NCI-H2107 treated with DMSO at 0.1 percent for 48 hours (cell line): ENCODE results near the gene TFR2.

Source experiments
- DNase-seq: peaks from one replicate; lab custom pipeline; 2025; ENCODE audit not compliant: unreplicated experiment; lab: John Stamatoyannopoulos, UW

Gene TFR2

DNA sequence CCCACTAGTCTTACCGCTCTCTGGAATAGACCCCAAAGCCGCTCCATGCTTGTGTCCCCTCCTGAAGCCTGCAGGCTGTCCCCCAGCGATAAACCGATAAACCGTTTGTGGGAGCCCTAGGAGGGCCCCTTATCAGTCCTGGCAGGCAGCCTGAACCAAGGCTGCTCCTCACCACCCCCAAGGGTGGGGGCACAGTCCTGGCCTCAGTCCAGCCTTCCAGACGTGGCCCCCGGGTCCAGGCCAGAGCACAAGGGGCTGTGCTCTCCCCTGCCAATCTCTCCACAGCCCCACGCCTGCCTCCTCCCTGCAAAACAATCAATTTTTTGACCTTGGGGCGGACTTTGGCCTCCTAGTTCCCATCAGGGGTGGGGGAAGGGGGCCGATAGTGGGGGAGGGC, at the start of gene TFR2:
TSS of gene TFR2 (minus strand) at position 90 of the 397 bp plus-strand sequence. CDS start at position 47, 43 bp downstream.
- no peak for DNase-seq

DNA sequence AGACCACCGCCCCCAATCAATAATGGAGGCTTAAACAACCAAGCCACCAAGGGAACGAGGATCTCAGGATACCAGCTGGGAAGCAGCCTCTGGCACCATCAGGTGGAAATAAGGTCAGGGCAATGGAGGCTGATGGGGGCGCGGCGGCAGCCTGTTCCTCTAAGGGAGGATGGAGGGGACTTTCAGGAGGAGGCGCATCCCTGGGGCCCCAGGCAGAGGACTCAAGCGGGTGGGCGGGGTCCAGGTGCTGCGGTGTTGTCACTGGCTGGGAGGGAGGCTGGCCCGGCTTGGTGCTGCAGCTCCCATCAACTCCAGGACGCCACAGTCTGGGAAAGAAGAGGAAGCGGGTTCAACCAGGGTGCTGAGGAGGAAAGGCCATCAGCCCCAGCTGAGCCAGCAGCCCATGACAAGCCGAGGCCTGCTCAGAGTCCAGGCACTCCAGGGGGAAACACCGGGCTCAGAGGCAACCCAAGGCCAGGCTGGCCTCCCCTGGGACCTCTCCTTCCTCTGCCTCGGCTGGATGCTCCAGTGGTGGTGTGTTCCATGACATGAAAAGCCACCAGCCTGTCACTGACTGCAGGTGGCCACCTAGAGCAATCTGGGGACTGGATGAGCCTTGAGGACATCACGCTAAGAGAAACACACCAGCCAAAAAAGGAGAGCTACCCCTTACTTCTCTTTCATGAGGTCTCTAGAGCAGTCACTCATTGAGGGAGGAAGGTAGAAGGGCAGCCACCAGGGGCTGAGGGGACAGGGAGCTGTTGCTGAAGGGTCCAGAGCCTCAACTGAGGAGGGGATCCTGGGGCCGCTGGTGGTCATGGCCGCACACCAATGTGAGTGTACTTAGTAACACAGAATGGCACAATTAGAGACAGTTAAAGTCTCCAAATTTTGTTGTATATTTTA, 48.1 kb upstream of the TFR2 start:
- no peak for DNase-seq

DNA sequence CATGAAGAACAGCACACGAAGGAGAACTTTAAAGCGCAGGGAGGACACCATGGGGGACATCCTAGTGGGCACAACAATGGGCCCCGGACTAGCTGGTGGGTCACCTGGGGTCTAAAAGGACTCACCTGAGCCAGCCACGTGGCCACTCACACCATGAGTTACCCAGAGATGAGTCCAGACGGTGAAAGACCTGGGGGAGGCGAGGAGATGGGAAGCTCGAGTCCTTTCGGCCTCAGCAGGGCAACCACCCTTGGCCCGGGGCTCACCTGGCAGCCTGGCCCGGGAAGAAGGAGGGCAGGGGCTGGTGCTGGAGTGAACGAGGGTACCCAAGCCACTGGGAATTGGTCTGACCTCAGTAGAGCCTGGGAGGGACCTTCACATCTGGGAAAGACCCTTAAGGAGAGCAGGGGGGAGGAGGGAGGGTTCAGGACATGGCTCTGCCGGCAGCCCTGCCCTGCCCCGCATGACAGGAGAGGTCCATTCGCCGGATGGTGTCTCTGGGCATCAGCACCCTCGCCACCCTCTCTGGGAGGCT, 47.0 kb upstream of the TFR2 start:
- no peak for DNase-seq

DNA sequence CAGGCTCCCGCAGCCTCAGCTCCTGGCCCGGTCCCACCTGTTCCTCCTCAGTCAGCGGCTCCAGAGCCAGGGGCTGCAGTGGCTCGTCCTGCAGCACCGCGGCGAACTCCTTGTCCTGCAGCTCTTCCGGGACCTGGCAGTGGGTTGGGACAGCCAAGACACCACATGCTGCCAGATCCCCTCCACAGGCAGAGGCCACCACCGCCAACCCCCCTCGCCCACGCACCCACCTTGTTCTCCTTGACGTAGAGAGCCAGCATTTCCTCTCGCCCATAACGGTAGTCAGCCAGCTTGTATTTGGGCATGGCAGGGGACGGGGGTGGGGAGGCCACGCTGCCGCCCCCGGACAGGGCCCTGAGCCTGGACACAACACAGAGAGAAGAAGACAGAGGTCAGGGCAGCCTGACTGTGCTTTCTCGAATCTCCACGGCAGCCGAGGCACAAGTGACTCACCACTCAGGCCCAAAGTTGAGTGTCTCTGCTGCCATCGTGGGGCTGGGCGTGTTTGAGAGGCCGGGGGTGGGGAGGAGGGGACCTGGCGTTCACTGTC, 46.5 kb upstream of the TFR2 start:
- no peak for DNase-seq

DNA sequence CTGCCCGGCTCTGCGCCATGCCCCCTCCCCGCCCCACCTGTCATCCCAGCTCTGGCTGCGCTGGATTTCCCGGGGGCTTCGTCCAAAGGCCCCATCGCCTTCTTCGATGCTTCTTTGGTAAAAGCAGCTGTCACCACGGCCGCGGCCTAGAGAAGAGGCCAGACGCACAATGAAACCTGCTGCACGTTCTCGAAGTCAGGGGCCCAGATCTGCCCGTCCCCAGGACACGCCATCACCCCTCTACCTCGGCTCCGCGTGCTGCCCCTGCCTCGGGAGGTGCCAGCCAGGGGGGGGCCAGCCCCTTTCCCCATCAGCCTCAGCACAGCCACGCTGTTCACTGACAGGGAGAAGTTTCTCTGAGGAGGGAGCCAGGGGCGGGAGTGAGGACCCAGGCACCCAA, 45.9 kb upstream of the TFR2 start:
- no peak for DNase-seq

DNA sequence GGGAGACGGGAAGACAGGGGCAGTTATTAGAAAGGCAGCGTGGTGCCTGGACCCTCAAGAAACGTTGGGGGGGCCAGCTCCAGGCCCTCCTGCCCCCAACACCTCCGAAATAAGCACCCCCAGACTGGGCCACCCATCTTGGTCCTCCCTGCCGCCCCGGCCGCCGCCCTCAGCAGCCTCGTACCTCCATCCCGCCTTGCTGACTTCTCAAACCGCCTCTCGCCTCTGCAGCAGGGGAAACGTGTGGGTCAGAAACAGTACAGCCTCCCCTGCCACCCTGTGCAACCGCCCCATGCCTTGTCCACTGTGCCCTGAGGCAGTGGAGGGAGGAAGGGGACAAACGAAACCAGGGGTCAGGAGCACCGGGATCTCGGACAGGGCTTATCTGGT, 45.5 kb upstream of the TFR2 start:
- no peak for DNase-seq

DNA sequence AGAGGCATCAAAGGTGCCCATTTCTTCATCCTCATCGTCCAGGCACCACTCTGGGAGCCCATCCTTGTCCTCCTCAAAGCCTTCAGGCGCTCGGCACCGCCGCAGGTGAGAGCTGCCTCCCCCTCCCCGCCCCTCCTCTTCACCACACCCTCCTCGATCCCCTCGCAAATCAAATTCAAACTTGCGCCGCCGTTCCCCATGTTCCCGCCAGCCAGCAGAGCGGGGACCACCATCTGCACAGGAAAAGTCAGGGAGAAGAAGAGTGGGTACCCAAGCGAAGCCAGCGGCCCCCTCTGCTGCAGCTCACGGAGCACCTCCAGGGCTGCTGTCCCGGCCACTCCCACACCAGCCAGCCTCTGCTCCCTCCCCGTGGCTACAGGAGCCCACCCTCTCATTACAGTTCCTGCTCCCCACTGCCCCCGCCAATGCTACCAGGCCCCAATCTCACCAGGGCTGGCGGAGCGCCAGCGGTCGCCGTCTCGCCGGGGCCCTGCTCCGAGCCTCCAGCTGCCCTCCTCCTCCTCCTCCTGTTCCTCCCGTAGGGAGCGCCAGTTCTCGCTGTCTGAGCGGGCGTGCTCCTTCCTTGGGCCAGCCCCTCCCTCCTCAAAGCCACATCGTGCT, 45.0 kb upstream of the TFR2 start:
- no peak for DNase-seq

DNA sequence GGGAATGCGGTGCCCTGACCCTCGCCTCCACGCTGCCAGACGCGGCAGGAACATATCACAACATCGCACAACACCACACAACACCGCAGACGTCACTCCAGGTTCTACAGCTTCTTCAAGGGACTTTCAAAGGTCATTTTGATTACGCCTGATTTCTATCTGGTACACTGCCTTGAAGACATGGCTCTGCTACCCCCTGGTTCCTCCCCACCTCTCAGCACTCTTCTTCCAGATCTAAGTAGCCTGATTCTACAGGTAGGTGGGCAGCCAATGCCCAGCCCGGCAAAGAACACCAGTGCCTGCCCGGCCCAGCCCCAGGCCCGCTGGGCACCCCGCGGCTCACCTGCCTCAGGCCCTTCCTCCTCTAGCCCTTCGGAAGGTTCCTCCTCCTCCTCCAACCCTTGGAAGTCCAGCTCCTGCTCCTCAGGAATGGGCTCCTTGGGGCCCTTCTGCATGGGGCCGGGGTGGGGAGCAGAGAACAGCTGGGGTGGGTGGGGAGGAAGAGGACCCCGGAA, 44.3 kb upstream of the TFR2 start:
- DNase-seq = no peak

DNA sequence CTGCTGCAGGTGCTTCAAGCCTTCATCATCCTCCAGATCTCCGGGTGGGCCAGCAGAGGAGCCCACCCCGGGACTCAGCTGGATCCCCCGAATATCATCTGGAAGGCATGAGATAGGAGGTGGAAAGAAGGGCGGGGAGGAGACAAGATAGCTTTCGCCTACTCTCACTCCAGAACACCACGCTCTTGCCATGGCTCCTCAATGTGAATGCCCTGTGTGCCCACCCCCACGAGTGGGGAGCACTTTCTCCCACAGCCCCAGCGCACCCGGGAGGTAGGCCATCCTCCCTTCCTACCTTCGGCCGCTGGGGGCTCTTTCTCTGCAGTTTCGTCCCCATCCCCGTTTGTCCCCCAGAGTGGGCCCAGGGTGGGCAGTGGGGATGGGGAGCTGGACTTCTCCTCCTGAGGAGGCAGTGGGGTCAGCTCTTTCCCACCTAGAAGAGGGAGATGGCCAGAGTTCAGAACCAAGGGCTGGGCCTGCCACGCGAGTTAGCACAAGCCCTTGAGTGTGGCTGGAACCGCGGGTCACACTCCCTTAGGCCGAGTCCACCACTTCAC, 43.8 kb upstream of the TFR2 start:
- DNase-seq = no peak

DNA sequence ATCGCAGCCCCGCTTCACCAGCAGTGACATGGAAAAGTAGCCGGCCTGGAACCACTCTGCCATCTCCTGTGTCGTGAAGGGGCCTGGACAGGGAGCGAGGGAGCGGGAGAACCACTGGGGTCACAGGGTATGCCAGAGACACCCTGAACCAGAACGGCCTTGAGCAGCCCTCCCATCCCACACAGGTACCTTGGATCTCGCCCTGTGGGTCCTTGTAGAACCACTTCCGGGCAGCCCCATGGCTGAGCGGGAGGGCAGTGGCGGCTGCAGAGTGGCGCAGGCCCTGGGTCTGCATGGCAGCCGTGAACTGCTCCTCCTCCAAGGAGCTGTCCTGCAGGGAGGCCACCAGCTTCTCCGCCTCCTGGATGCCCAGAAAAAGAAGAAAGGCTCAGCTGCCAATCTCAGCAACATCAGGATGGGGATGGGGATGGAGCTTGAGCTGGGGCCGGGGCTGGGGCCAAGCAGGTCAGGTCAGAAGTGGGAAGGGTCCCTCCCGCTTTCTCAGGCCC, 43.2 kb upstream of the TFR2 start:
- DNase-seq = no peak

DNA sequence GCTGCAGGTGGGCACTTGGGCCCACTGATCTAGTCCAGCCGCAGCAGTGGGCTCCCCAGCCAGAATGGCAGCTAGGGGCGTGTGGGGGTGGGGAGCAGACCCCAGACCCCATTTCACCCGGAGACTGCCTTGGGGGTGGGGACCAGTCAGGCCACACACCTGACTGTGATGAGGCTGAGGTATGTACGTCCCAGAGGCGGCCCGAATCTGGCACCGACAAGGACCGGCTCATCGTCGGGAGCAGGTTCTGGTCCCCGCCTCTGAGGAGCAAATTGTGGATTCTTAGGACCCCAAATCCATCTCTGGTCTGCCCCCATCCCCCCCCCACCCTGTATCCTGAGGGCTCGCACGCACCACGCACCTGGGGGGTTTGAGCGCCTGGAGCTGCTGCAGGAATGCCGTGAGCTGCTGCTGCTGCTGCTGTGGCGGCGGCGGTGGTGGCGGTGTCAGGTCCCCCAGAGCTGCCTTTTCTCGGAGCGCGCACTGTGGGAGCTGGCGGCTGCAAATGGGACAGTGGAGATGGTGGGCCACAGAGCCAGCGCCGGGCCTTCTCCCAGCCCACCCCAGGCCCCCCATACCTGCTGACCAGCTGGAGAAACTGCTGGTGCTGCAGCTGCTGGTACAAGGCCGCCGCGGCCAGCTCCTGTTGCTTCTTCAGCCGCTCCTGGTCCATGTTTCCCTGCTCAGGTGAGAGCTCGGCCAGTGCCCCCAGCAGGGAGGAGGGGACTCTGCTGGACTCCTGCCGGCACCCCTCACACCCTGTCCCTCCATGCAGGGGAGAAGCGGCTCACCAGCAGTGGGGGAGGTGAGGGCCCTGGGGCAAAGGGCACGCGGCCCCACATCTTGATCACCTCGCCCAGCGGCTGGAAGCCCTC, 42.5 kb upstream of the TFR2 start:
- no peak for DNase-seq

DNA sequence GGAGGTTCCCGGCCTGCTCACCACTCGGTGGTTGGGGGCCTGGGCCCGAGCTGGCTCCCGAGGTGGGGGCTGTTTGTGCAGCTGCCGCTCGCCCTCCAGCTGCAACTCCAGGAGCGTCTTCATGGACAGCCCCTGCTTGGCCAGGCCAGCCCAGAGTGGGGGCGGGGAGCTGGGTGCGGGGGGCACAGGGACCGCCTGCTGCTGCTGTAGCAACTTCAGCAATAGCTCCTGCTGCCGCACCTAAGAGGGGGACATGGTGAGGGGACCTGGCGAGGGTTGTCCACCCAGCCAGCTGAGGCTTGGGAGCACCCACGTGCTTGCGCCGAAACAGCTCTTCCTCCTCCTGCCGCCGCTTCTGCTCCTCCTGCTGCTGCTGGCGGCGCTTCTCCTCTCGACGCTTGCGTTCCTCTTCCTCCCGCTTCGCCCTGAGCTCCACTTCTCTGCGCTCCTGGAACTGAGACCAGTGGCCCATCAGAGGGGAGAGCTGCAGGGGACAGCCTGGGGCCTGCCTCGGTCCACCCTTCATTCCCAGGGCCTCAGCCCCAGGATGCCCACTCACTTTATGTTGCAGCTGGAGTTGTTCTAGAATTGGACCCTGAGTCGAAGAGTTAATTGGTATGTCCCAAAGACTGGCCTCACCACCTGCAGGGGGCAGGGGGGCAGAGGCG, 41.8 kb upstream of the TFR2 start:
- no peak for DNase-seq

DNA sequence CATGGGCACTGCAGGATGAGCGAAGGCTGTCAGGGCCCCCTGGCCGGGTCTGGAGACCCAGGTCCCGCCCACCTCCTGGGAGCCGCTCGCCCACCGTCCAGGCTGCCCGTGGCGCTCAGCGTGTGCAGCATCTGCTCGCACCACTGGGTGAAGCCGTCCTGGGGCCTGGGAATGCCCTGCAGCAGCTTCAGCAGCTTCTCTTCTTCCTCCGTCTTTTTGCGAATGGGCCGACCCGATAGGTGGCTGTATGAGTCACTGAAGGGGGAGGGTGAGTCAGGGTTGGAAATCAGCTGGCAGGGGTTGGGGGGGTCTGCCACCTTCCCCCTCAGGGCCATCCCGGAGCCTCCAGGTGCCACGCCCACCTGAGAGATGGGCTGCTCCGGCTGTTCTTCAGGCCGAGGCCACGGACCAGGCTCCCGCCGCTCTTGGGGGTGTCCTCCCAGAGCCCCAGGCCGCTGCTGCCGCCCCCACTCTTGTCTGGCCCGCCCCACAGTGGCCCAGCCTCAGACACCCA, 40.9 kb upstream of the TFR2 start:
- no peak for DNase-seq

DNA sequence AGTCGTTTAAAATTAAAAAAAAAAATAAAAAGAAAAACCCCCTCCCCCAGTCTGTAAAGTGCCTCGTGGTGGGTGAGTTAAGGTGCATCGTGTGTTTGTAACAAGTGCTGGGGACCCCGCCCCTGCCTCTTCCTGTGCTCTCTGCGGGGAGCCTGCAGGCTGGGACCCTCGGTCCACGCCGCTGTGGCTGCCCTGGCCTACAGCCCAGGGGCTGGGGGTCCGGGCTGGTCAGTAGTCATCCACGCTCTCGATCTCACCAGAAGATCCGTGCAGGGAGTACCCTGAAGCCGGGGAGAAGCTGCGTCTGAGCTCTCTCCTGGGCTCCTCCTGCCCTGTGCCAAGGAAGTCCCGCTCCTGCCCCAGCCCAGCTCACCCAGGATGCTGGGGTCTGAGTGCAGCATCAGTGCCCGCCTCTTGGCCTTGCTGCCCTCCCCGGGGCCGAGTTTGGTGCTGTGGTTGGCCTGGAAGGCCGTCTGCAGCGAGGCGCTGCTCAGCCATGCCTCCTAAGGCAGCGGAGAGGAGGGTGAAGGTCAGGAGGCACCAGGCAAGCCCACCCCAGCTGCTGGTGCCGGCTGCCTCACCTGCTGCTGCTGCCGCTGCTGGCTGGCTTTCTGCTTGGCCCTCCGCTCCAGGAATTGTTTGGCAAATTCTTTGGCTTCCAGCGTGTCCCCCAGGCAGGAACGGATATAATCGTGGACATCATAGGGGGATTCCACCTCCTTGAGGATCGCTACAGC, 40.3 kb upstream of the TFR2 start:
- no peak for DNase-seq

DNA sequence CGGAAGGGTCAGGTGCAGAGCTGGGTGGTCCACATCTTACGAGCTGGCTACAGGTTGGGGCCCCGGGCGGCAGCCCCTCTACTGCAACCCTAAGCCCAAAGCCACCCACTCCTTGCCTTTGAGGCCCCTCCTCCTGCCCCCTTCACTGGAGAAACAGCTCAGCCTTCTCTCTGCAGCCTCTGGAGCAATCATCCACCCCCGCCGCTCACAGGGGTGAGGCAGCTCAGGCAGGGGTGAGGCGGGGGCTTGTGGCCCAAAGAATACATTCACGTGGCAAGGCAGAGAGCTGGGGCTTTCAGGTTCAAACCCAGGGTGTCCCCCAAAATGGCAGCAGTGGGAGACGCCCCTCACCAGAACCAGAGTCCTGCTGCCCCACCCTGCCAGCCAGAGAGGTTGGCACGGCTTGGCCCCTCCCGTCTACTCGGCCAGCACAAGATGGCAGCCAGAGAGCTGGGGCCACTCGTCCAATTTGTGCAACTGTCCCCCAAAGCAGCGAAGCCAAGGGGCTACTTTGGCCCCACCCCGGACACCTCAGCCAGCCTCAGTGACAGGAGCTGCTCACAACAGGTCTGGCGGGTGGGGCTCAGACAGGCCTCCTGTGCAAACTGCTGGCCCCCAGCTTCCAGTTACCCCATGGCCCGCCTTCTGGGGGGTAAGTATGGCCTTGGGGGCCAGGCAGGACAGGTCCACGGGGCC, 39.4 kb upstream of the TFR2 start:
- DNase-seq = no peak

DNA sequence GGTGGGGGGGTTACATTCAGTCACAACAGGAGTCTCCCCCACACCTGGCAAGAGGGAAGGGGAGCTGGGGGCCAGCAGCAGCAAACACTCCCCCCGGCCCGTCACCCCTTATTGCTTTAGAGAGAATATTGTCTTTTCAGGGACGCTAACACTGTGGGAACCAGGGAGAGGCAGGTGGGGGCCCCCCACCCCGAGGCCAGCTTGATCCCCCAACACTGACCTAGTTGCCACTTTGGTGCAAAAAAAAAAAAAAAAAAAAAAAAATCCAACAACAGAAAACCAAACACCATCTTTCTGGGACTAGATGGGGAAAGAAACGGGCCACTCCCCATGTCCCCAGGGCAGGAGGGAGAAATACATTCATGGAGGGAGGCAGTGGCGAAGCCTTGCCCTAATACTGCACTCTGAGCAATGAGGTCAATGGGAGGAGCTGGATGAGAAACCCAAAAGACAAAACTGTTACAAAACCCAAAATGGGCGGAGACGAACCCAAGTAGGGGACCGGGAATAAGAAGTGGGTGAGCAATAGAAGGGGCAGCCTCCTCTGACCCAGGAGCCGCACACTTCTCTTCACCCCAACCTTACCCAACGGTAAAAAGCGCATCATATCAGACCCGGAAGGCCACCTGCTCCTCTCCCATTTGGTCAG, 38.7 kb upstream of the TFR2 start:
- DNase-seq = no peak

DNA sequence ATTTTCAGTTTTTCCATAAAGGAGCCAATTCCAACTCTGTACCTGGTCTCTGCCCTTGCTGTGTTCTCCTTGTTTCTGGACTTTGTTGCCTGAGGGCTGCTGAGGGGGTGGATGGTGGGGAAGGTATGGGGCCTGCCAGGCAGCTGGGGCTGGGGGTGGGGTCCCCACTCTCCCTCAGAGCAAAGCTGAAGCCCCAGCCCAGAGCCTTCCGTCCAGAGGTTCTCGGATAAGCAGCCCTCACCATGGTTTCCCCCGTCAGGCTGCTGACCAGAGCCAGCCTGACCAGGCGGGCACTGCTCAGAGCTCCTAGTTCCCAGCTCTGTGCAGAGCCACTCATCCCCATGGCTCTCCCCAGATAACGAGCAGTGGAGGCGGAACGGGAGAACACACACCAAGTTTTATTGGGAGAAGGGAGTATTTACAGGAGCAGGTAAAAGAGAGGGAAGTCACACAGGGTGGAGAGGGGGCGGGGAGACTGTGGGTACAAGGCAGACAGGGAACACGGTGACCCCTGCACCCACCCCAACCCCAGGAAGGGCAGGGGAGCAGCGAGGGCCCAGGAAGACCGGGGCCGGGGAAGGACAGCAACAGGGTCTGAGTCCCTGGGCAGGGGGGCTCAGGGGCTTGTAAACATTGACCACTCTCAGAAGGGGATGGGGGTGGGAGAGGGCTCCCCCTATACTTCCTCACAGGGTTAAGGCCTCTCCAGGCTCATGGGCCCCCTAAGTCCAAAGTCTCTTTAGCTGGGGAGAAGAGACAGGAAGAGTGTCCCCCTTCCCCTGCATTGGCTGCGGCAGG, 38.0 kb upstream of the TFR2 start:
- no peak for DNase-seq
